HG02943 (cell line): ENCODE measurements around the gene KCND2.
"Not testable (repeated sequence)": the region's sequence is repeated elsewhere in the genome, so short reads cannot be mapped to it uniquely, and the experiment has no call there.

Experiments used
- ATAC-seq: cut with Tn5 transposase; IDR thresholded peaks from one replicate; pipeline ENCODE4 v1.9.1; 2021; ENCODE audit warnings: mild to moderate bottlenecking, low read depth, moderate library complexity; ENCODE audit not compliant: unreplicated experiment

The KCND2 gene

GRCh38 chr7:120564145-120564544 is 291.2 kb downstream of the KCND2 start:
- ATAC-seq = no peak

DNA sequence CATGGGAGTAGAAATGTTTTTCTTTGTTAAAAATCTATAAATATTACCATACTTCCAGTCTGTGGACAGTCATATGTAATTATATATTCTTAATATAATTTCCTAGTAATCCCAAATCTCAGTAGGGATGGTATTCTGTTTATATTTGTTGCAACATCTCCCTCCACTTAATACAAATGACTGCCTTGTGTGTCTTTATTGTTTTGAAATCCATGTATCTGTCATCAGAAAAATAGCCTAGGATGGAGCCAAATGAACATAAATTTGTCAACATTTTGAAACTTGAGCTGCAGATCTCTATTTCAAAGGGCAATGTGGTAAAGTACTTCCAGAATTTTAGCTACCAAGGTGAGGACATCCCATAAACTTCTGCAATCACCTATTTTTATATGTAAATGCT is 294.2 kb downstream of the KCND2 start:
- no peak for ATAC-seq

DNA sequence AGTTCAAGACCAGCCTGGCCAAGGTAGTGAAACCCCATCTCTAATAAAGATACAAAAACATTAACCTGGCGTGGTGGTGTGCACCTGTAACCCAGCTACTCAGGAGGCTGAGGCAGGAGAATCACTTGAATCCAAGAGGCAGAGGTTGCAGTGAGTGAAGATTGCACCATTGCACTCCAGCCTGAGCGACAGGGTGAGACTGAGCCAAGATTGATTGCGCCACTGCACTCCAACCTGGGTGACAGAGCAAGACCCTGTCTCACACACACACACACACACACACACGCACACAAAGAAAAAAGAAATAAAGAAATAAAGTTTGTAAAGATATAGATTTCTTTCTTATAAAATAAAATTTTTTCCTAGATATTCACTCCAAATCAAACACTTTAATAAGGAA is 305.7 kb downstream of the KCND2 start:
- ATAC-seq = not testable (repeated sequence)

- ATAC-seq = no peak
These were observed 309.9 kb downstream of the KCND2 start for GRCh38 chr7:120582916-120583315.

DNA sequence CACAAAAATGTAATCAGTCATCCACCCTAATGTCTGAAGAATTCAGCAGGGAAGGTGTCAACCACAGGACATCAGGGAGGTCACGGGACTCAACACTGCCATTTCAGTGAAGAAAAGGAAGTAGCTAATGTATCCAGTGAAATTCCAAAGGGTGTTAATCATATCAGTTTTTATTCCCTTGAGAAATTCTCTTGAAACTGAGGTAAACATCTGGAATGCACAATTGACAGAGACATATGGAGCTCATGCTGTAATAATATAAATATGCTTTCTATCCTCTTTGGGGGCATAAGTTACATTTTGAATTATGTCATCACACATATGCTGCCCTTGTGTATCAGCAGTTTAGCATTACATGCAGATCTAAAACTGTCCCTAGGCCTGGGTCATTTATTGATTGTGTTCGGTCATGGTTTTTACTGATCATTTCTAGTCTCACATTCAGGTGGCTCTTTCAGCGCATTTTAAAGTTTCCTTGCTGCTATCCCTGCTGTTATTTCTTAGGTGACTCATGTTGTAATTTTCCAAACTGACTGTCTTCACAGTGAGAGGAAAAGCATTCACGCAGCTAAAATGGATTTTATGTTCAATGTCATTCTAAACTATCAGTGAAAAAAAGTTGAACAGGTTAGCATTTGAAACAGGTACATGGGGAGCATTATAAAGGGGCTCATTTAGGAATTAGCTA is 311.1 kb downstream of the KCND2 start:
- no peak for ATAC-seq

DNA sequence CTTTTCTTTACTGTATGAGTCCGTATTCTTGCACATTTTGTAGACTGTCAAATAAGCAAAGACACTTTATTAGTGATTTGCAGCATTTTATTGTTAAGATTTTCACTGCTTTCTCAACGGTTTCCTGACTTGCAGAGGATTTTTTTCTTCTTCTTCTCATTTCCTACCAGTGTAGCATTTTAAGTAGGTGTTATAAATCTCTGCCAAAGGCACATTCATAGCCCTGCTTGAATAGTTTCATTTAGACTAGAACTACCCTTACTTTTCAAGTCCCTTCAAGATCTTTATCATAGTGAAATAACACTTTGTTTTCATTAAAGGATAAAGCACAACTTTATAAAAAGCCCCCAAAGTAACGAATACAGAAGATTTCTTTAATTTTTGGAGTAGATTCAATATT is 313.6 kb downstream of the KCND2 start:
- no peak for ATAC-seq

DNA sequence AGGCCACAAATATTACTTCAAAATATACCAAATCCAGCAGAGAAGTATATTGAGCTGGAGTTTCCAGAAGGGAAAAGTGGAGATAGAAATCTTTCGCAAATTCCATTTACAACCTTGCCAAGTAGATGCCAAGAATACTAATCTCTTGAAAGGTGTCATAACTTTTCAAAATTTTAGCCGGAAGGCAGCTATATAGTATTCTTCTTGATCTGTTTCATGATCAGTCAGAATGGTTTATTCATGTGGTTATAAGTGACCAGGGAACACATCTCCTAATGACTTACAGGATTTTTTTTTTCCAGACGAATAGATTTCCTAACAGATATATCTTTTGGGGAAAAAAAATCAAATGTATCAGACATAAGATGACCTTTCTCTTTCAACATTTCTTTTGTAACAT is 314.3 kb downstream of the KCND2 start:
- ATAC-seq = no peak

- ATAC-seq = no peak
These were observed 315.4 kb downstream of the KCND2 start for GRCh38 chr7:120588416-120588815.

GRCh38 chr7:120588862-120589261 is 315.9 kb downstream of the KCND2 start:
- no peak for ATAC-seq

GRCh38 chr7:120600607-120601006 is 327.6 kb downstream of the KCND2 start:
- ATAC-seq = no peak

- ATAC-seq = no peak
These were observed 330.4 kb downstream of the KCND2 start for GRCh38 chr7:120603366-120603765.

- no peak for ATAC-seq
These were observed 336.3 kb downstream of the KCND2 start for GRCh38 chr7:120609136-120609753.

- ATAC-seq = no peak
These were observed 339.0 kb downstream of the KCND2 start for GRCh38 chr7:120611975-120612374.

- peak; percentile 51 for ATAC-seq
These were observed 342.7 kb downstream of the KCND2 start for GRCh38 chr7:120615703-120616102.

- ATAC-seq = no peak
These were observed 344.3 kb downstream of the KCND2 start for GRCh38 chr7:120617275-120617674.

GRCh38 chr7:120628251-120628650 is 355.3 kb downstream of the KCND2 start:
- no peak for ATAC-seq

GRCh38 chr7:120639884-120640283 is 366.9 kb downstream of the KCND2 start:
- ATAC-seq = no peak

DNA sequence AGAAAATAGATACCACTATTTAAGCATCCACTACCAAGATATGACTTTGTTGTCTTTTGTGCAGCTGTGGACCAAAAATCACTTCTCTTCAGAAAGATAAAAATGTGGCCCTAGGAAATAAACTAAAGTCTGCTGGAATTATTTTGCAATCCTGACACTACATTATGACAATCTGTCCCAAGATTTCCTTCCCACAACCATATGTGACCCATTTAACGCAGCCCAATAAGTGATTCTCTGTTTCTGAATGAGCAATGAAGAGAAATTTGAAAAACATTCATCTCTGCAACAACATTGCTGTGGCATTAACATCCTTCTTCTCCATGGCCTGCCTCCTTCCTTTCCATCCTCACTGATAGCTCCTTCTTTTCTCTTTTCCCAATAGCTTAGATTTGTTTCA is 373.0 kb downstream of the KCND2 start:
- ATAC-seq = no peak

GRCh38 chr7:120654241-120654640 is 381.3 kb downstream of the KCND2 start:
- ATAC-seq = no peak

GRCh38 chr7:120658516-120658915 is 385.5 kb downstream of the KCND2 start:
- no peak for ATAC-seq

GRCh38 chr7:120662291-120662690 is 389.3 kb downstream of the KCND2 start:
- no peak for ATAC-seq

GRCh38 chr7:120665068-120665467 is 392.1 kb downstream of the KCND2 start:
- ATAC-seq = no peak
